BJ (cell line): ENCODE data around the gene E2F8. TPM values are rescaled to one million over a fixed set of nuclear protein-coding genes. Genes with fewer than 3 reads are reported as not detected.
A peak's percentile ranks its signal among the peaks of the same experiment; 100 is the strongest.

Experiments used
- CTCF ChIA-PET: fragments of 350-600 bp; formaldehyde crosslinking; extraction: SDS; loops from one replicate; lab custom pipeline; 2021; ENCODE audit warnings: antibody characterized with exemption, inconsistent platforms; lab: Yijun Ruan, JAX
- POLR2A ChIA-PET: fragments of 300-600 bp; sonication (Branson Sonifier 250); formaldehyde crosslinking; extraction: SDS; loops from one replicate; lab custom pipeline; 2021; ENCODE audit warnings: antibody characterized with exemption; lab: Charles Lee
- DNase-seq: peaks from one replicate; pipeline ENCODE4 v3.0.0-alpha.2; 2011; ENCODE audit warnings: low read depth
- H3K27me3 ChIP-seq: 2 replicates; pipeline ENCODE4 v1.6.0; 2011; ENCODE audit warnings: low read length; ENCODE audit not compliant: control insufficient read depth, insufficient read depth
- H3K36me3 ChIP-seq: 2 replicates; pipeline ENCODE4 v1.5.1; 2011; ENCODE audit warnings: low read length; ENCODE audit not compliant: control insufficient read depth, insufficient read depth
- H3K4me3 ChIP-seq: 2 replicates; pipeline ENCODE4 v1.5.1; 2011; ENCODE audit warnings: low read depth, mild to moderate bottlenecking, control low read depth, low read length
- polyA plus RNA-seq: library from polyadenylated mRNA; depleted of rRNA; stranded (reverse); fragments of >200 nt; gene quantifications from 2 replicates; pipeline ENCODE4 v1.2.3, GENCODE V29; 2011
- TF ChIP-seq, protein P1 (sequence below): IDR thresholded peaks from 2 replicates; pipeline ENCODE4 v1.5.1; 2011; ENCODE audit warnings: low read depth, mild to moderate bottlenecking, control low read depth, inconsistent platforms, low read length, moderate library complexity; ENCODE audit not compliant: insufficient read depth

Gene E2F8
- polyA plus RNA-seq, 1 experiment = 2.0 TPM

DNA sequence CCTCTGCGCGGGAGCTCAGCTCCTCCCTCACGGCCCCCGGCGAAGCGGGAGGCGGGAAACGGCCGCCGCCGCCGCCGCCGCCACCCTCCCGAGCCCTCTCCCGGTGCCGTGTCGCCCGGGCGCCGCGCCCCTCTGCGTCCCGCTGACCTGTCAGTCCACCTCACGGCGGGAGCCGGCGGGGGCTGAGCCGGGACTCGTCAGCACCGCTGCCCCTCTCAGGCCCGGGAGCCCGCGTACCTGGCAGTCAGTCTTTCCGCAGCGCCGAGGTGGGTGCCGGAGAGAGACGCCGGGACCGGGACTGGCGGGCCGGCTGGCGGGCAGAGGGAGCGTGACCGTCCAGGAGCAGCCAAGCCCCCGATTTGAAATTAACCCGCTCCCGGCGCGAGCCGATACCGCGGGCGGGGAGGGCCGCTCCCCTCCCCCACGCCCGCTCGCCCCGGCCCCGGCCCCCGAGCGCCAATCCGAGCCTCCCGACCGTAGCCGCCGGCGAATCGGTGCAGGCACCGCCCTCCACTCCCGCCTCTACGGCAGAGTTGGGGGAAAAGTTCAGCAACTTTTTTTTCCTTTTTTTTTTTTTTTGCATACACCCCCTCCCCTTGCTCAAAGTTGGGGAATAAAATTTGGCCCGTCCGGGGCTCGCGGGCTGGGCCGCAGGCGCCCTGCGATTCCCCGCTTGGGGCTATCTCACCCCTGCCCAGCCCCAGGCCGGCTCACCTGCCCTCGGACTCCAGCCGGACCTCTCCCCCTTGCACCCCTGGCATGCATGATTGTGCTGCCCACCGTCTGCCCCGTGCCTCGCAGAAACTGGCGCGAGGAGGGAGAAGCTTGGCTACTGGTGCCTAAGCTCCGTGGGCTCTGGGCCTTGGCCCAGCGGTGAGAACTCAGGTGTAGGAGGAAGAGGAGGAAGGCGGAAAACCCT lies 774 bp upstream of the E2F8 start:
- Histone ChIP-seq H3K36me3 (no peaks in the 10 kb centered on the region), H3K27me3 (peaks cover 16% of the 10 kb centered on the region; the same call in 1 of the 2 replicates), H3K4me3 (peak overlapping the region; percentile 60)
- DNase-seq = no peak
- TF ChIP-seq, protein P1, sequence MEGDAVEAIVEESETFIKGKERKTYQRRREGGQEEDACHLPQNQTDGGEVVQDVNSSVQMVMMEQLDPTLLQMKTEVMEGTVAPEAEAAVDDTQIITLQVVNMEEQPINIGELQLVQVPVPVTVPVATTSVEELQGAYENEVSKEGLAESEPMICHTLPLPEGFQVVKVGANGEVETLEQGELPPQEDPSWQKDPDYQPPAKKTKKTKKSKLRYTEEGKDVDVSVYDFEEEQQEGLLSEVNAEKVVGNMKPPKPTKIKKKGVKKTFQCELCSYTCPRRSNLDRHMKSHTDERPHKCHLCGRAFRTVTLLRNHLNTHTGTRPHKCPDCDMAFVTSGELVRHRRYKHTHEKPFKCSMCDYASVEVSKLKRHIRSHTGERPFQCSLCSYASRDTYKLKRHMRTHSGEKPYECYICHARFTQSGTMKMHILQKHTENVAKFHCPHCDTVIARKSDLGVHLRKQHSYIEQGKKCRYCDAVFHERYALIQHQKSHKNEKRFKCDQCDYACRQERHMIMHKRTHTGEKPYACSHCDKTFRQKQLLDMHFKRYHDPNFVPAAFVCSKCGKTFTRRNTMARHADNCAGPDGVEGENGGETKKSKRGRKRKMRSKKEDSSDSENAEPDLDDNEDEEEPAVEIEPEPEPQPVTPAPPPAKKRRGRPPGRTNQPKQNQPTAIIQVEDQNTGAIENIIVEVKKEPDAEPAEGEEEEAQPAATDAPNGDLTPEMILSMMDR = no peak
- ChIA-PET POLR2A (no interaction called here), CTCF (interaction anchor here (1.4 to 3.7 kb wide), 2 partner anchors 18 to 170 kb away, joined by 3 to 20 read pairs; no protein-coding TSS in a partner anchor)

DNA sequence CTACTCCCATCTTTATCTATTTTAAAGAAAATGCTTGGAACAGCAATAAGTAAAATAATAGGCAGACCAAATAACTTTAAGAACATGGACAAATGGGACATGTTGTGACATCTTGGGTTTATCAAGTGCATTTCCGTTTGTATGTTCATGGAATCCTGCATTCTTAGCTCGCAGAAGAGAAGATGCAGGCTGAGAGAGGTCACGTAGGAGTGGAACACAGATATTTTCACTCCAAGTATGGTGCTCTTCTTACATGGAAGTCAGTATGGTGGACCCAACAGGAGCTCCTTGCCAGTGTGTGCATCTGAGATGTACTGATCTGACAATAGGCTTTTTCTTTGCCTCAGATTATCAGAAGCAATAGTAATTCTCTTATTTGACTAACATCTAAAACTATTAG lies 1.7 kb downstream of the E2F8 start:
- H3K4me3 ChIP-seq = no peak overlapping the region
- no peak for DNase-seq
- CTCF ChIA-PET = interaction anchor here (0.7 to 1.2 kb wide), 2 partner anchors 21 to 872 kb away, joined by 3 to 4 read pairs; no protein-coding TSS in a partner anchor
- POLR2A ChIA-PET = no interaction called here
- TF ChIP-seq, protein P1 = no peak
- no peaks in the 10 kb centered on the region for H3K36me3 ChIP-seq
- peaks cover 16% of the 10 kb centered on the region; the same call in 1 of the 2 replicates for H3K27me3 ChIP-seq

DNA sequence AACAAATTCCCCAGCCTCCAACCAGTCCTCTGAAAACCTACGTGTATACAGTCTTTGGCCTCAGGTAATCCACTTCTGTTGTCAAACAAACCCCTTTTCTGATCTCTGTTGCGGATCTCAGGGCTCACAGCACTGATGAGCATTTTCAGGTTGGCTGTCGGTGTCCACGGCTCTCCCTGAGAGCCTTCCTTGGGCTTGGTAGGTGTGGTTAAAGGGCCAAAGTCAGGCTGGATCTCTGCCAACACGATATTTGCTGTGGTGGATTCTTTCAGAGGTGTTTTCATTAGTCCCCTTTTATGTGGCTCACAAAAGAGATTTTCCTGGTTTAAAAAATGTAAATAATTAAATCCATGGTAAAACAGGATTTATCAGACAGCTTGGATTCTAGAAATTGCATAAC lies 2.9 kb downstream of the E2F8 start:
- ChIA-PET CTCF (interaction anchor here (1.7 kb wide), 1 partner anchor 161 kb away, joined by 6 read pairs; no protein-coding TSS in a partner anchor), POLR2A (no interaction called here)

DNA sequence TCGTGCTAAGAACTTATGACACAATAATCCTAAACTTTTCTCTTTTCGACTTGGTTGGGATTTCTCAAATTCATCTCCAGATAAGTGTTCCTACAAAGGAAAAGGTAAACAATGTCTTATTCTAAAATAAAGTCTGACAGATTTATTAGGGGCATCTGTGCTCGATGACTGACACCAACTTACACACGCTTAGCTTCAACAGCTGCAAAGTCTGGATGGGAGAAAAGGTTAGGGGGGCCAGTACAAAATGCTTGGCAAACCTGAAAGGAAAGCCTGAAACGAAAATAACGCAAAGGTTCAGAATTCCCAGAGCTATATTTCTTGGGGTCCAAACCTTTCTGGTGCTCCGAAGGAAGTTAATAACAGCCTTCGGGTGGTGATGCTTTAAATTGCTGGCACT lies 3.4 kb downstream of the E2F8 start:
- ChIA-PET POLR2A (no interaction called here), CTCF (interaction anchor here (1.5 to 1.7 kb wide), 2 partner anchors 51 to 160 kb away, joined by 4 to 6 read pairs; no protein-coding TSS in a partner anchor)
- DNase-seq = no peak

More for the DNA sequence above, 2.9 kb downstream of the E2F8 start:
- Histone ChIP-seq H3K27me3 (peaks cover 10% of the 10 kb centered on the region; the same call in 1 of the 2 replicates), H3K36me3 (no peaks in the 10 kb centered on the region), H3K4me3 (no peak overlapping the region)
- no peak for DNase-seq
- TF ChIP-seq, protein P1 = no peak

More for the DNA sequence above, 3.4 kb downstream of the E2F8 start:
- peaks cover 6% of the 10 kb centered on the region; the same call in 1 of the 2 replicates for H3K27me3 ChIP-seq
- no peaks in the 10 kb centered on the region for H3K36me3 ChIP-seq
- TF ChIP-seq, protein P1 = no peak
- no peak overlapping the region for H3K4me3 ChIP-seq
